HepG2 (cell line): ENCODE measurements around the gene RNF40. TPM values are rescaled to one million over a fixed set of nuclear protein-coding genes. Genes with fewer than 3 reads are reported as not detected.
A peak's percentile ranks its signal among the peaks of the same experiment; 100 is the strongest.

ENCODE experiments used
- ATF7-NPFF ChIP-seq: sonication (generic); formaldehyde crosslinking; IDR thresholded peaks from 2 replicates; pipeline ENCODE4 v1.8.1; 2023; ENCODE audit warnings: mild to moderate bottlenecking, low read depth, missing genetic modification reagents, moderate library complexity
- MAFG ChIP-seq: sonication (generic); formaldehyde crosslinking; IDR thresholded peaks from 2 replicates; pipeline ENCODE4 v1.5.1; 2020; ENCODE audit warnings: mild to moderate bottlenecking, missing genetic modification reagents
- NR3C1 ChIP-seq: sonication (generic); formaldehyde crosslinking; IDR thresholded peaks from 2 replicates; pipeline ENCODE4 v1.4.0; 2020; ENCODE audit warnings: missing genetic modification reagents
- NRL ChIP-seq: sonication (generic); formaldehyde crosslinking; IDR thresholded peaks from 2 replicates; pipeline ENCODE4 v1.5.0; 2020; ENCODE audit warnings: missing genetic modification reagents, mild to moderate bottlenecking, moderate library complexity, borderline replicate concordance
- SIN3A ChIP-seq: IDR thresholded peaks from 2 replicates; pipeline ENCODE4 v1.6.1; 2011; ENCODE audit warnings: low read depth, mild to moderate bottlenecking, control low read depth, low read length, borderline replicate concordance
- ZKSCAN5 ChIP-seq: sonication (generic); formaldehyde crosslinking; IDR thresholded peaks from 2 replicates; pipeline ENCODE4 v1.5.1; 2020; ENCODE audit warnings: mild to moderate bottlenecking, missing genetic modification reagents
- ZNF10 ChIP-seq: sonication (generic); formaldehyde crosslinking; IDR thresholded peaks from 2 replicates; pipeline ENCODE4 v1.4.0; 2020; ENCODE audit warnings: mild to moderate bottlenecking, low read depth, missing genetic modification reagents, borderline replicate concordance
- ZNF317 ChIP-seq: sonication (generic); formaldehyde crosslinking; IDR thresholded peaks from 2 replicates; pipeline ENCODE4 v1.5.0; 2020; ENCODE audit warnings: mild to moderate bottlenecking, missing genetic modification reagents
- ZNF468 ChIP-seq: sonication (generic); formaldehyde crosslinking; IDR thresholded peaks from 2 replicates; pipeline ENCODE4 v1.8.0; 2022; ENCODE audit warnings: mild to moderate bottlenecking, moderate library complexity, missing genetic modification reagents
- ZNF562 ChIP-seq: sonication (generic); formaldehyde crosslinking; IDR thresholded peaks from 2 replicates; pipeline ENCODE4 v1.8.0; 2022; ENCODE audit warnings: missing genetic modification reagents, borderline replicate concordance
- ZNF598 ChIP-seq: sonication (generic); formaldehyde crosslinking; IDR thresholded peaks from 2 replicates; pipeline ENCODE4 v1.5.1; 2020; ENCODE audit warnings: mild to moderate bottlenecking, missing genetic modification reagents, borderline replicate concordance
- ZNF737 ChIP-seq: sonication (generic); formaldehyde crosslinking; IDR thresholded peaks from 2 replicates; pipeline ENCODE4 v1.5.0; 2020; ENCODE audit warnings: missing genetic modification reagents, mild to moderate bottlenecking, borderline replicate concordance
- ZSCAN21 ChIP-seq: sonication (generic); formaldehyde crosslinking; IDR thresholded peaks from 2 replicates; pipeline ENCODE4 v1.8.0; 2022; ENCODE audit warnings: mild to moderate bottlenecking, missing genetic modification reagents, moderate library complexity, borderline replicate concordance
- polyA plus RNA-seq, 8 experiments: library from polyadenylated mRNA; depleted of rRNA in 3 of 8; stranded (reverse) in 7 of 8; unstranded in 1 of 8; fragments of >200 nt; fragmentation: Illumina TruSeq in 4 of 8; extraction: Trizol in 4 of 8; gene quantifications; 2 replicates each; pipeline versions ENCODE4 v1.2.1 to v1.2.3, GENCODE V29; 2011 to 2016; ENCODE audit warnings: low read depth in 4 of 8, missing spikeins in 1 of 8, mixed read lengths in 1 of 8; ENCODE audit not compliant: insufficient read depth in 1 of 8
- total RNA-seq, 5 experiments: library from RNA; depleted of rRNA; stranded (reverse); fragments of >200 nt; fragmentation: Illumina TruSeq; extraction: Trizol; gene quantifications; 2 replicates each; pipeline ENCODE4 v1.2.3, GENCODE V29; 2016; ENCODE audit warnings: low read depth in 1 of 5
- TF ChIP-seq, protein P1 (sequence below): sonication (generic); formaldehyde crosslinking; IDR thresholded peaks from 2 replicates; pipeline ENCODE4 v1.4.0; 2020; ENCODE audit warnings: missing genetic modification reagents
- TF ChIP-seq, protein P2 (sequence below), 2 experiments: sonication (generic) in 1 of 2; formaldehyde crosslinking in 1 of 2; IDR thresholded peaks; 2 replicates each; pipeline versions ENCODE4 v1.4.0 to v1.6.1; 2016 to 2020; ENCODE audit warnings: borderline replicate concordance in 1 of 2, low read depth in 1 of 2, mild to moderate bottlenecking in 1 of 2, missing genetic modification reagents in 1 of 2
- TF ChIP-seq, protein P3 (sequence below): sonication (generic); formaldehyde crosslinking; IDR thresholded peaks from 2 replicates; pipeline ENCODE4 v1.5.0; 2020; ENCODE audit warnings: mild to moderate bottlenecking, missing genetic modification reagents, borderline replicate concordance

Gene RNF40
- total and polyA plus RNA-seq, 2 of the 13 experiments (the other 11 are each of a cell fraction or from before 2014, with no cell fraction given): 84.0 to 85.6 TPM

DNA sequence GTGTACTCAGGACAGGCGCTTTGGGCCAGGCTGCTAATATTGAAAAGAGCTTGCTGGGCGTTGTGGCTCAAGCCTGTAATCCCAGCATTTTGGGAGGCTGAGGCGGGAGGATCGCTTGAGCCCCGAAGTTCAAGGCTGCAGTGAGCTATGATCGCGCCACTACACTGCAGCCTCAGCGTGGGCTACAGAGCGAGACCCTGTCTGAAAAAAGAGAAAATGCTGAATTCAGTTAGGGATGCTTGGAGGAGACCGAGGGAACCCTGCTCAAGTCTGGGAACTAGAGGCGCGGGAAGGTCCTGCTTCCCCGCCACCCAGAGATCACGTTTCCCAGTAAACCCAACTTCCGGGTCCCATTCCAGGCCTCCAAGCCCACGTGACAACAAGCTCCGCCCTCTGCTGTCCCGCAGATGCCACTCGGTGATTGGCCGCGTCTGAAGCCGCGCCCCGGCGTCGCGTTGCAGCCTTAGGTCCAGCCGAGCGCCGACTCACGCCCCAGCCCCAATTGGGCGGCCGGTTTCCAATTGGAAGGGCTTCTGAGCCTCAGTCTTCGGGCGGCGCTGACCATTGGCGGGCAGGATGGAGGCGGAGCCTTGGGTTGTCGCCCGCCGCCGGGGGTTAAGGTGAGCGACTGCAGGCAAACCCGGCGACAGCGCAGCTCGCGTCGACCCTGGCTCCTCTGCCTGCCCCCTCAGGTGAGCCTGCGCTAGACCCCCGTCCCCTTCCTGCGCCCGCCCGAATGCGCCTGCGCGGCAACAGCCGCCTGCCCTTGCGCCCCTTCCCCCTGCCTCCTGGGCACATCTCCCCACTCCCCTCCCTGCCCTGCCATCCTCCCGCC lies 14.1 kb upstream of the RNF40 start, which contains the start of gene PHKG2 (continued):
- TF ChIP-seq ZNF737 (CRISPR knock-in tag): no peak
- TF ChIP-seq NRL (CRISPR knock-in tag): peak; percentile 95
- TF ChIP-seq NR3C1 (CRISPR knock-in tag): no peak
- TF ChIP-seq ZNF317 (CRISPR knock-in tag): no peak
- TF ChIP-seq ZNF468 (CRISPR knock-in tag): no peak
- TF ChIP-seq SIN3A: peak; percentile 98
- TF ChIP-seq ZSCAN21 (CRISPR knock-in tag): peak; percentile 77; the same call in 1 of the 2 replicates
- TF ChIP-seq ZNF598 (CRISPR knock-in tag): peak; percentile 79; the same call in 1 of the 2 replicates
- TF ChIP-seq, protein P1, sequence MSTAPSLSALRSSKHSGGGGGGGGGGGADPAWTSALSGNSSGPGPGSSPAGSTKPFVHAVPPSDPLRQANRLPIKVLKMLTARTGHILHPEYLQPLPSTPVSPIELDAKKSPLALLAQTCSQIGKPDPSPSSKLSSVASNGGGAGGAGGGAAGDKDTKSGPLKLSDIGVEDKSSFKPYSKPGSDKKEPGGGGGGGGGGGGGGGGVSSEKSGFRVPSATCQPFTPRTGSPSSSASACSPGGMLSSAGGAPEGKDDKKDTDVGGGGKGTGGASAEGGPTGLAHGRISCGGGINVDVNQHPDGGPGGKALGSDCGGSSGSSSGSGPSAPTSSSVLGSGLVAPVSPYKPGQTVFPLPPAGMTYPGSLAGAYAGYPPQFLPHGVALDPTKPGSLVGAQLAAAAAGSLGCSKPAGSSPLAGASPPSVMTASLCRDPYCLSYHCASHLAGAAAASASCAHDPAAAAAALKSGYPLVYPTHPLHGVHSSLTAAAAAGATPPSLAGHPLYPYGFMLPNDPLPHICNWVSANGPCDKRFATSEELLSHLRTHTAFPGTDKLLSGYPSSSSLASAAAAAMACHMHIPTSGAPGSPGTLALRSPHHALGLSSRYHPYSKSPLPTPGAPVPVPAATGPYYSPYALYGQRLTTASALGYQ (CRISPR knock-in tag): no peak; the same call in 1 of the 2 replicates
- TF ChIP-seq MAFG (CRISPR knock-in tag): no peak
- no peak for TF ChIP-seq ZKSCAN5 (CRISPR knock-in tag)
- TF ChIP-seq ZNF562 (CRISPR knock-in tag): no peak
- peak; percentile 92 for TF ChIP-seq ATF7-NPFF (CRISPR knock-in tag)
- TF ChIP-seq, protein P2, sequence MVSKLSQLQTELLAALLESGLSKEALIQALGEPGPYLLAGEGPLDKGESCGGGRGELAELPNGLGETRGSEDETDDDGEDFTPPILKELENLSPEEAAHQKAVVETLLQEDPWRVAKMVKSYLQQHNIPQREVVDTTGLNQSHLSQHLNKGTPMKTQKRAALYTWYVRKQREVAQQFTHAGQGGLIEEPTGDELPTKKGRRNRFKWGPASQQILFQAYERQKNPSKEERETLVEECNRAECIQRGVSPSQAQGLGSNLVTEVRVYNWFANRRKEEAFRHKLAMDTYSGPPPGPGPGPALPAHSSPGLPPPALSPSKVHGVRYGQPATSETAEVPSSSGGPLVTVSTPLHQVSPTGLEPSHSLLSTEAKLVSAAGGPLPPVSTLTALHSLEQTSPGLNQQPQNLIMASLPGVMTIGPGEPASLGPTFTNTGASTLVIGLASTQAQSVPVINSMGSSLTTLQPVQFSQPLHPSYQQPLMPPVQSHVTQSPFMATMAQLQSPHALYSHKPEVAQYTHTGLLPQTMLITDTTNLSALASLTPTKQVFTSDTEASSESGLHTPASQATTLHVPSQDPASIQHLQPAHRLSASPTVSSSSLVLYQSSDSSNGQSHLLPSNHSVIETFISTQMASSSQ (IDR thresholded peaks at IDR 0.05; ENCODE audit: low read depth): no peak
- TF ChIP-seq, protein P2 (CRISPR knock-in tag; IDR thresholded peaks at IDR 0.05; ENCODE audit: borderline replicate concordance): no peak; the same call in 1 of the 2 replicates
- TF ChIP-seq, protein P3, sequence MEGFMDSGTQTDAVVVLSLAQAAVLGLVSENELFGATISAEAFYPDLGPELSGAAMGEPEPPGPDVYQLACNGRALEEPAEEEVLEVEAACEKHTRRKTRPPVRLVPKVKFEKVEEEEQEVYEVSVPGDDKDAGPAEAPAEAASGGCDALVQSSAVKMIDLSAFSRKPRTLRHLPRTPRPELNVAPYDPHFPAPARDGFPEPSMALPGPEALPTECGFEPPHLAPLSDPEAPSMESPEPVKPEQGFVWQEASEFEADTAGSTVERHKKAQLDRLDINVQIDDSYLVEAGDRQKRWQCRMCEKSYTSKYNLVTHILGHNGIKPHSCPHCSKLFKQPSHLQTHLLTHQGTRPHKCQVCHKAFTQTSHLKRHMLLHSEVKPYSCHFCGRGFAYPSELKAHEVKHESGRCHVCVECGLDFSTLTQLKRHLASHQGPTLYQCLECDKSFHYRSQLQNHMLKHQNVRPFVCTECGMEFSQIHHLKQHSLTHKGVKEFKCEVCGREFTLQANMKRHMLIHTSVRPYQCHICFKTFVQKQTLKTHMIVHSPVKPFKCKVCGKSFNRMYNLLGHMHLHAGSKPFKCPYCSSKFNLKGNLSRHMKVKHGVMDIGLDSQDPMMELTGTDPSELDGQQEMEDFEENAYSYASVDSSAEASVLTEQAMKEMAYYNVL (CRISPR knock-in tag): no peak
- TF ChIP-seq ZNF10 (CRISPR knock-in tag): no peak
